ENCODE data around the gene TMEM217. TPM values are rescaled to one million over a fixed set of nuclear protein-coding genes. Genes with fewer than 3 reads are reported as not detected.

Gene TMEM217
- total RNA-seq, 3 donors from 2014 or later, result 0.96 to 1.6 (median 1.5) TPM

GRCh38 chr6:37210313-37210968 is 47.5 kb downstream of the TMEM217 start:
- H3K4me1 ChIP-seq (ENCODE audit: low read depth), result peaks cover 6% of the 10 kb centered on the region
- H3K4me3 ChIP-seq, result no peak overlapping the region
- H3K36me3 ChIP-seq (ENCODE audit: low read depth), result no peaks in the 10 kb centered on the region
- peak; percentile 93 for TF ChIP-seq CTCF (IDR thresholded peaks at IDR 0.05)
- ATAC-seq (peak; percentile 84), DNase-seq (peak in 1 of 3 donors; percentile 93)
- intact Hi-C loops (cut with DNase I, micrococcal nuclease), result no loop called here
- H3K9me3 ChIP-seq, result no peaks in the 10 kb centered on the region

GRCh38 chr6:37209461-37210205 is 48.3 kb downstream of the TMEM217 start:
- ATAC-seq (no peak), DNase-seq (no peak)
- TF ChIP-seq CTCF (IDR thresholded peaks at IDR 0.05), result no peak
- H3K9me3 ChIP-seq, result no peaks in the 10 kb centered on the region
- H3K4me1 ChIP-seq (ENCODE audit: low read depth), result peaks cover 6% of the 10 kb centered on the region
- H3K36me3 ChIP-seq (ENCODE audit: low read depth), result no peaks in the 10 kb centered on the region
- H3K4me3 ChIP-seq, result no peak overlapping the region
- intact Hi-C loops (cut with DNase I, micrococcal nuclease), result loop anchor here (10.0 kb wide), 1 partner anchor 185 kb away; no protein-coding TSS in a partner anchor

GRCh38 chr6:37208793-37209192 is 49.2 kb downstream of the TMEM217 start:
- Histone ChIP-seq H3K36me3 (ENCODE audit: low read depth) (no peaks in the 10 kb centered on the region), H3K9me3 (no peaks in the 10 kb centered on the region), H3K4me3 (no peak overlapping the region), H3K4me1 (ENCODE audit: low read depth) (peaks cover 12% of the 10 kb centered on the region)
- intact Hi-C loops (cut with DNase I, micrococcal nuclease), result loop anchor here (10.0 kb wide), 1 partner anchor 184 kb away; no protein-coding TSS in a partner anchor
- no peak for TF ChIP-seq CTCF (IDR thresholded peaks at IDR 0.05)
- DNase-seq (no peak), ATAC-seq (no peak)

- no peaks in the 10 kb centered on the region for H3K9me3 ChIP-seq
- TF ChIP-seq CTCF (IDR thresholded peaks at IDR 0.05), result peak; percentile 61
- peak; percentile 90 to 93 (median 92) for DNase-seq
- no peaks in the 10 kb centered on the region for H3K36me3 ChIP-seq (ENCODE audit: low read depth)
- no peak overlapping the region for H3K4me3 ChIP-seq
- H3K4me1 ChIP-seq (ENCODE audit: low read depth), result peaks cover 17% of the 10 kb centered on the region
- ATAC-seq, result peak; percentile 84
- intact Hi-C loops (cut with DNase I, micrococcal nuclease), result loop anchor here (10.0 kb wide), 1 partner anchor 183 kb away; no protein-coding TSS in a partner anchor
Measured at GRCh38 chr6:37207903-37208456, 50.0 kb downstream of the TMEM217 start.

GRCh38 chr6:37206622-37207021 is 51.3 kb downstream of the TMEM217 start:
- no peak for TF ChIP-seq CTCF (IDR thresholded peaks at IDR 0.05)
- DNase-seq, result no peak
- Histone ChIP-seq H3K36me3 (ENCODE audit: low read depth) (no peaks in the 10 kb centered on the region), H3K4me3 (no peak overlapping the region), H3K9me3 (no peaks in the 10 kb centered on the region), H3K4me1 (ENCODE audit: low read depth) (peaks cover 24% of the 10 kb centered on the region)
- no peak for ATAC-seq
- intact Hi-C loops (cut with DNase I, micrococcal nuclease), result loop anchor here (10.0 kb wide), 1 partner anchor 182 kb away; no protein-coding TSS in a partner anchor

All from mucosa of descending colon (tissue), 3 donors.